Osteoblast (primary cell): ENCODE data around the gene SLC30A2. TPM values are rescaled to one million over a fixed set of nuclear protein-coding genes. Genes with fewer than 3 reads are reported as not detected.

Experiments
- DNase-seq: peaks from one replicate; pipeline ENCODE4 v3.0.0; 2011; ENCODE audit warnings: low spot score, mixed read lengths; ENCODE audit not compliant: insufficient read length; ENCODE audit errors: missing footprints
- H2AFZ ChIP-seq: 2 replicates; pipeline ENCODE4 v1.6.0; 2011; ENCODE audit warnings: mild to moderate bottlenecking, low read length
- H3K27ac ChIP-seq: 2 replicates; pipeline ENCODE4 v1.5.1; 2011; ENCODE audit warnings: mild to moderate bottlenecking, low read depth, low read length, moderate library complexity
- H3K27me3 ChIP-seq: 2 replicates; pipeline ENCODE4 v1.6.0; 2012; ENCODE audit warnings: mild to moderate bottlenecking, control low read depth, inconsistent platforms, low read length, moderate library complexity; ENCODE audit not compliant: insufficient read depth
- H3K36me3 ChIP-seq: 2 replicates; pipeline ENCODE4 v1.5.1; 2011; ENCODE audit warnings: mild to moderate bottlenecking, low read length, control low read depth, moderate library complexity; ENCODE audit not compliant: insufficient read depth
- H3K4me1 ChIP-seq: 2 replicates; pipeline ENCODE4 v1.5.1; 2011; ENCODE audit warnings: mild to moderate bottlenecking, low read length, control low read depth, moderate library complexity; ENCODE audit not compliant: insufficient read depth
- H3K4me2 ChIP-seq: 2 replicates; pipeline ENCODE4 v1.6.0; 2011; ENCODE audit warnings: mild to moderate bottlenecking, low read length; ENCODE audit not compliant: insufficient read depth
- H3K4me3 ChIP-seq: fragments of 200-600 bp; sonication (generic); 3 replicates; pipeline ENCODE4 v1.5.1; 2012; ENCODE audit warnings: mild to moderate bottlenecking, low read length, inconsistent platforms; ENCODE audit not compliant: insufficient read depth
- H3K79me2 ChIP-seq: 2 replicates; pipeline ENCODE4 v1.6.0; 2012; ENCODE audit warnings: mild to moderate bottlenecking, low read length, control low read depth, inconsistent platforms; ENCODE audit not compliant: insufficient read depth
- H3K9me3 ChIP-seq: 2 replicates; pipeline ENCODE4 v1.5.1; 2011; ENCODE audit warnings: low read depth, low read length, control low read depth
- H4K20me1 ChIP-seq: 2 replicates; pipeline ENCODE4 v1.6.0; 2012; ENCODE audit warnings: mild to moderate bottlenecking, low read length, control low read depth; ENCODE audit not compliant: insufficient read depth
- CTCF ChIP-seq: IDR thresholded peaks from 2 replicates; pipeline ENCODE4 v1.5.1; 2011; ENCODE audit warnings: mild to moderate bottlenecking, low read depth, low read length, moderate library complexity; ENCODE audit errors: extremely low read depth
- total RNA-seq: library from RNA; depleted of rRNA; stranded (reverse); fragments of >200 nt; gene quantifications from 2 replicates; pipeline ENCODE4 v1.2.3, GENCODE V29; 2012

Gene SLC30A2
- total RNA-seq, 1 donor: not detected

- H3K9me3 ChIP-seq: no peaks in the 10 kb centered on the region
- no peaks in the 10 kb centered on the region for H4K20me1 ChIP-seq
- peak overlapping the region; percentile 19 for H3K4me2 ChIP-seq
- DNase-seq: peak; percentile 81
- no peaks in the 10 kb centered on the region for H3K27me3 ChIP-seq
- no peak overlapping the region for H3K4me3 ChIP-seq
- no peak overlapping the region for H3K27ac ChIP-seq
- H3K36me3 ChIP-seq: peaks cover 5% of the 10 kb centered on the region
- peaks cover 8% of the 10 kb centered on the region for H3K79me2 ChIP-seq
- TF ChIP-seq CTCF: no peak
- H2AFZ ChIP-seq: no peak overlapping the region
- H3K4me1 ChIP-seq: peaks cover 33% of the 10 kb centered on the region
Measured at GRCh38 chr1:26027716-26028489, 18.0 kb downstream of the SLC30A2 start.

- no peak overlapping the region for H2AFZ ChIP-seq
- peaks cover 5% of the 10 kb centered on the region for H3K36me3 ChIP-seq
- no peaks in the 10 kb centered on the region for H3K9me3 ChIP-seq
- H3K4me2 ChIP-seq: peak overlapping the region; percentile 12
- peaks cover 45% of the 10 kb centered on the region for H3K4me1 ChIP-seq
- H3K27ac ChIP-seq: no peak overlapping the region
- H3K79me2 ChIP-seq: peaks cover 17% of the 10 kb centered on the region
- peak; percentile 71 for DNase-seq
- no peaks in the 10 kb centered on the region for H4K20me1 ChIP-seq
- H3K4me3 ChIP-seq: no peak overlapping the region
- no peaks in the 10 kb centered on the region for H3K27me3 ChIP-seq
- TF ChIP-seq CTCF: no peak
Measured at GRCh38 chr1:26025517-26025916, 20.4 kb downstream of the SLC30A2 start.

- peak; percentile 25 for DNase-seq
- peak overlapping the region; percentile 80 for H3K4me2 ChIP-seq
- H3K4me3 ChIP-seq: peak overlapping the region; percentile 68
- H3K27ac ChIP-seq: no peak overlapping the region
- H3K4me1 ChIP-seq: peaks cover 49% of the 10 kb centered on the region
- H3K36me3 ChIP-seq: peaks cover 5% of the 10 kb centered on the region
- H3K9me3 ChIP-seq: no peaks in the 10 kb centered on the region
- H3K79me2 ChIP-seq: peaks cover 17% of the 10 kb centered on the region
- no peak overlapping the region for H2AFZ ChIP-seq
- H4K20me1 ChIP-seq: no peaks in the 10 kb centered on the region
- TF ChIP-seq CTCF: no peak
- H3K27me3 ChIP-seq: no peaks in the 10 kb centered on the region
Measured at GRCh38 chr1:26025060-26025459, 20.9 kb downstream of the SLC30A2 start.

GRCh38 chr1:26023826-26024225 is 22.1 kb downstream of the SLC30A2 start:
- H3K4me2 ChIP-seq: peak overlapping the region; percentile 80
- peak; percentile 36 for DNase-seq

More at GRCh38 chr1:26023826-26024225, 22.1 kb downstream of the SLC30A2 start:
- no peak overlapping the region for H3K27ac ChIP-seq
- no peak for TF ChIP-seq CTCF
- H3K79me2 ChIP-seq: peaks cover 17% of the 10 kb centered on the region
- H3K36me3 ChIP-seq: peaks cover 5% of the 10 kb centered on the region
- H3K27me3 ChIP-seq: no peaks in the 10 kb centered on the region
- H3K4me1 ChIP-seq: peaks cover 60% of the 10 kb centered on the region
- H2AFZ ChIP-seq: no peak overlapping the region
- H3K4me3 ChIP-seq: peak overlapping the region; percentile 68
- H4K20me1 ChIP-seq: no peaks in the 10 kb centered on the region
- no peaks in the 10 kb centered on the region for H3K9me3 ChIP-seq
